SK-N-SH (cell line): Measurements from ENCODE around the gene NUP88. TPM values are rescaled to one million over a fixed set of nuclear protein-coding genes. Genes with fewer than 3 reads are reported as not detected.

Experiments
- CTCF ChIA-PET: fragments of 300-600, 350-600 bp; formaldehyde crosslinking; extraction: SDS; loops from one replicate; lab custom pipeline; 2021; lab: Yijun Ruan, JAX
- POLR2A ChIA-PET: fragments of 350-600 bp; sonication (Branson Sonifier 250); formaldehyde crosslinking; extraction: SDS; loops from one replicate; lab custom pipeline; 2020; ENCODE audit warnings: antibody characterized with exemption, inconsistent platforms; lab: Yijun Ruan, JAX
- DNase-seq: peaks from one replicate; pipeline ENCODE4 v3.0.0; 2012
- H2AFZ ChIP-seq: fragments of 200-600 bp; sonication (generic); 2 replicates; pipeline ENCODE4 v1.8.1; 2016; ENCODE audit warnings: antibody characterized with exemption, mild to moderate bottlenecking, low read depth
- H3F3A ChIP-seq: fragments of 200-600 bp; sonication (generic); replicated peaks from 2 replicates; pipeline ENCODE3; 2016; ENCODE audit warnings: antibody characterized with exemption, mild to moderate bottlenecking; ENCODE audit not compliant: insufficient read depth
- H3K27ac ChIP-seq, 2 experiments: fragments of 200-500 bp in 1 of 2; fragments of 200-600 bp in 1 of 2; sonication (Bioruptor generic) in 1 of 2; sonication (generic), shearing (Covaris generic) in 1 of 2; 2 replicates each; pipeline versions ENCODE4 v1.5.1 to v1.6.1; 2014 to 2016; ENCODE audit warnings: low read depth in 2 of 2, inconsistent platforms in 1 of 2, low read length in 1 of 2, mild to moderate bottlenecking in 1 of 2, mixed read lengths in 1 of 2
- H3K27me3 ChIP-seq: fragments of 200-600 bp; sonication (generic), shearing (Covaris generic); 2 replicates; pipeline ENCODE4 v1.6.1; 2016; ENCODE audit warnings: mixed run types; ENCODE audit not compliant: insufficient read depth
- H3K36me3 ChIP-seq, 2 experiments: fragments of 200-500 bp in 1 of 2; fragments of 200-600 bp in 1 of 2; sonication (Bioruptor generic) in 1 of 2; sonication (generic) in 1 of 2; replicated peaks in 1 of 2; 2 replicates each; pipeline versions ENCODE3 to v1.5.1; 2014 to 2016; ENCODE audit warnings: low read length in 1 of 2, mild to moderate bottlenecking in 1 of 2; ENCODE audit not compliant: insufficient read depth in 2 of 2, control insufficient read depth in 1 of 2
- H3K4me1 ChIP-seq, 2 experiments: fragments of 200-500 bp in 1 of 2; fragments of 200-600 bp in 1 of 2; sonication (Bioruptor generic) in 1 of 2; sonication (generic), shearing (Covaris generic) in 1 of 2; 2 replicates each; pipeline versions ENCODE4 v1.5.1 to v1.6.1; 2014 to 2016; ENCODE audit warnings: low read depth in 1 of 2, low read length in 1 of 2, mixed run types in 1 of 2; ENCODE audit not compliant: insufficient read depth in 2 of 2, control insufficient read depth in 1 of 2
- H3K4me2 ChIP-seq: fragments of 200-600 bp; sonication (generic), shearing (Covaris generic); 2 replicates; pipeline ENCODE4 v1.6.1; 2017; ENCODE audit warnings: mixed run types
- H3K4me3 ChIP-seq, 2 experiments: fragments of 200-500 bp in 1 of 2; fragments of 200-600 bp in 1 of 2; sonication (Bioruptor generic) in 1 of 2; sonication (generic), shearing (Covaris generic) in 1 of 2; 2 replicates each; pipeline versions ENCODE4 v1.5.1 to v1.8.1; 2014 to 2016; ENCODE audit warnings: low read depth in 2 of 2, inconsistent platforms in 1 of 2, low read length in 1 of 2, mild to moderate bottlenecking in 1 of 2, mixed read lengths in 1 of 2, moderate library complexity in 1 of 2
- H3K79me2 ChIP-seq: fragments of 200-600 bp; sonication (generic); 2 replicates; pipeline ENCODE4 v1.8.1; 2017; ENCODE audit warnings: mild to moderate bottlenecking; ENCODE audit not compliant: insufficient read depth
- H3K9ac ChIP-seq: fragments of 200-600 bp; sonication (generic); 2 replicates; pipeline ENCODE4 v1.6.1; 2017; ENCODE audit warnings: mixed run types
- H3K9me2 ChIP-seq: fragments of 200-600 bp; sonication (generic); 2 replicates; pipeline ENCODE4 v1.6.1; 2017; ENCODE audit warnings: mixed run types
- H3K9me3 ChIP-seq: fragments of 200-600 bp; sonication (generic); 2 replicates; pipeline ENCODE4 v1.6.1; 2017; ENCODE audit warnings: mixed run types, mild to moderate bottlenecking, moderate library complexity
- H4K20me1 ChIP-seq: fragments of 200-600 bp; sonication (generic); 2 replicates; pipeline ENCODE4 v1.6.1; 2017; ENCODE audit warnings: mild to moderate bottlenecking, mixed run types; ENCODE audit not compliant: insufficient read depth
- EZH2phosphoT487 ChIP-seq: fragments of 200-600 bp; sonication (generic); IDR thresholded peaks from 2 replicates; pipeline ENCODE4 v1.6.1; 2017; ENCODE audit warnings: low read depth, mixed run types, mild to moderate bottlenecking, antibody characterized with exemption, moderate library complexity, borderline replicate concordance
- FOSL2 ChIP-seq: IDR thresholded peaks from 2 replicates; pipeline ENCODE4 v1.4.0; 2012; ENCODE audit warnings: low read depth, mild to moderate bottlenecking, moderate library complexity, borderline replicate concordance
- FOXJ3 ChIP-seq: sonication (generic); formaldehyde crosslinking; IDR thresholded peaks from 2 replicates; pipeline ENCODE4 v1.5.1; 2020; ENCODE audit warnings: mild to moderate bottlenecking, missing genetic modification reagents
- POLR2AphosphoS5 ChIP-seq: IDR thresholded peaks from 2 replicates; pipeline ENCODE4 v1.6.1; 2012; ENCODE audit warnings: low read depth, low read length
- TEAD4 ChIP-seq: IDR thresholded peaks from 2 replicates; pipeline ENCODE4 v1.4.0; 2012; ENCODE audit warnings: mild to moderate bottlenecking, borderline replicate concordance; ENCODE audit not compliant: insufficient read depth
- YY1 ChIP-seq: IDR thresholded peaks from 2 replicates; pipeline ENCODE4 v1.4.0; 2012; ENCODE audit warnings: low read depth, mild to moderate bottlenecking
- WGBS: methylation state at CpG from one replicate; pipeline ENCODE4 v1.1.6; 2017; ENCODE audit warnings: low lambda C conversion rate; 5-methylcytosine and 5-hydroxymethylcytosine counted together
- polyA plus RNA-seq, 3 experiments: library from polyadenylated mRNA; depleted of rRNA; stranded (reverse); fragments of >200 nt; gene quantifications; 2 replicates each; pipeline ENCODE4 v1.2.3, GENCODE V29; 2012
- TF ChIP-seq, protein P1 (sequence below): fragments of 200-600 bp; sonication (generic); IDR thresholded peaks from 2 replicates; pipeline ENCODE4 v1.6.1; 2017; ENCODE audit warnings: antibody characterized with exemption, mild to moderate bottlenecking, moderate library complexity
- TF ChIP-seq, protein P2 (sequence below): fragments of 150-350 bp; IDR thresholded peaks from 2 replicates; pipeline ENCODE4 v1.6.1; 2017; ENCODE audit warnings: antibody characterized with exemption, low read length, low read depth, borderline replicate concordance

Gene NUP88
- polyA plus RNA-seq, 1 of the 3 experiments (the other 2 are of a cell fraction), result 54.1 TPM

DNA sequence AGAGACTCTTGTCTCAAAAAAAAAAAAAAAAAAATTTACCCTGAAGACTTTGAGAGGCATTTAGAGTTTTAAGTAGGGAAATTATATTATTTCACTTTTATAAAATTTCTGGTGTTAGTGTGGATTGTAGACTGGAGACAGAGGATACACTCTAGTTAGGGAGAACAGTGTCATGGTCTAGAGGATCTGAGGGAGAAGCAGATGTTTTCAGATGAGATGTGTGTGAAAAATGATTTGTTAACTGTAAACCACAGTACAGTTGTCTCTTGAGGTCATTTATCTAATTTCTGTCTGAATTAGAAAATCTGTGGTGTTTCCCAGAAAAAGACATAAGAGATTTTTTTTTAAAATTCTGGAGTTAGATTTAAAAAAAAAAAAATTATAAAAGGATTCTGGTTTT lies 54.8 kb downstream of the NUP88 start:
- Histone ChIP-seq H3K27ac (no peak overlapping the region), H3K27me3 (no peaks in the 10 kb centered on the region), H3K9ac (no peak overlapping the region), H3K79me2 (no peaks in the 10 kb centered on the region; the same call in 1 of the 2 replicates), H3K36me3 (peaks cover 26 to 45% of the 10 kb centered on the region in 2 experiments), H3K9me2 (no peaks in the 10 kb centered on the region), H3K4me2 (no peak overlapping the region), H3K9me3 (no peaks in the 10 kb centered on the region), H3K4me1 (no peaks in the 10 kb centered on the region), H4K20me1 (no peaks in the 10 kb centered on the region), H3K4me3 (no peak overlapping the region), H2AFZ (no peak overlapping the region), H3F3A (no peaks in the 10 kb centered on the region)
- CTCF ChIA-PET, result no interaction called here
- no peak for DNase-seq
- POLR2A ChIA-PET, result interaction anchor here (0.6 kb wide), 1 partner anchor 43 kb away, joined by 4 read pairs; no protein-coding TSS in a partner anchor
- TF ChIP-seq TEAD4 (no peak), POLR2AphosphoS5 (no peak)
- TF ChIP-seq, protein P1, sequence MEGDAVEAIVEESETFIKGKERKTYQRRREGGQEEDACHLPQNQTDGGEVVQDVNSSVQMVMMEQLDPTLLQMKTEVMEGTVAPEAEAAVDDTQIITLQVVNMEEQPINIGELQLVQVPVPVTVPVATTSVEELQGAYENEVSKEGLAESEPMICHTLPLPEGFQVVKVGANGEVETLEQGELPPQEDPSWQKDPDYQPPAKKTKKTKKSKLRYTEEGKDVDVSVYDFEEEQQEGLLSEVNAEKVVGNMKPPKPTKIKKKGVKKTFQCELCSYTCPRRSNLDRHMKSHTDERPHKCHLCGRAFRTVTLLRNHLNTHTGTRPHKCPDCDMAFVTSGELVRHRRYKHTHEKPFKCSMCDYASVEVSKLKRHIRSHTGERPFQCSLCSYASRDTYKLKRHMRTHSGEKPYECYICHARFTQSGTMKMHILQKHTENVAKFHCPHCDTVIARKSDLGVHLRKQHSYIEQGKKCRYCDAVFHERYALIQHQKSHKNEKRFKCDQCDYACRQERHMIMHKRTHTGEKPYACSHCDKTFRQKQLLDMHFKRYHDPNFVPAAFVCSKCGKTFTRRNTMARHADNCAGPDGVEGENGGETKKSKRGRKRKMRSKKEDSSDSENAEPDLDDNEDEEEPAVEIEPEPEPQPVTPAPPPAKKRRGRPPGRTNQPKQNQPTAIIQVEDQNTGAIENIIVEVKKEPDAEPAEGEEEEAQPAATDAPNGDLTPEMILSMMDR, result no peak

- Histone ChIP-seq H3K79me2 (no peaks in the 10 kb centered on the region; the same call in 1 of the 2 replicates), H3K4me2 (no peak overlapping the region), H3K27me3 (no peaks in the 10 kb centered on the region), H3K9me3 (no peaks in the 10 kb centered on the region), H3K36me3 (peaks cover 31 to 43% of the 10 kb centered on the region in 2 experiments), H3F3A (no peaks in the 10 kb centered on the region), H2AFZ (no peak overlapping the region), H4K20me1 (no peaks in the 10 kb centered on the region), H3K9me2 (no peaks in the 10 kb centered on the region), H3K4me1 (no peaks in the 10 kb centered on the region), H3K4me3 (no peak overlapping the region), H3K27ac (no peak overlapping the region), H3K9ac (no peak overlapping the region)
- DNase-seq, result no peak
- 98% methylated on average over 6 of the region's 6 CpGs for WGBS
- CTCF ChIA-PET, result no interaction called here
- TF ChIP-seq YY1 (no peak), FOSL2 (no peak), EZH2phosphoT487 (no peak), FOXJ3 (CRISPR knock-in tag) (no peak)
- TF ChIP-seq, protein P2, sequence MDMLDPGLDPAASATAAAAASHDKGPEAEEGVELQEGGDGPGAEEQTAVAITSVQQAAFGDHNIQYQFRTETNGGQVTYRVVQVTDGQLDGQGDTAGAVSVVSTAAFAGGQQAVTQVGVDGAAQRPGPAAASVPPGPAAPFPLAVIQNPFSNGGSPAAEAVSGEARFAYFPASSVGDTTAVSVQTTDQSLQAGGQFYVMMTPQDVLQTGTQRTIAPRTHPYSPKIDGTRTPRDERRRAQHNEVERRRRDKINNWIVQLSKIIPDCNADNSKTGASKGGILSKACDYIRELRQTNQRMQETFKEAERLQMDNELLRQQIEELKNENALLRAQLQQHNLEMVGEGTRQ, result no peak
- POLR2A ChIA-PET, result interaction anchor here (0.6 kb wide), 1 partner anchor 43 kb away, joined by 4 read pairs; no protein-coding TSS in a partner anchor
Observed at GRCh38 chr17:5364156-5364555, 55.3 kb downstream of the NUP88 start.
